ENCODE measurements around the gene CDHR2. TPM values are rescaled to one million over a fixed set of nuclear protein-coding genes. Genes with fewer than 3 reads are reported as not detected.

The CDHR2 gene
- 0.16 and 0.20 TPM in 2 replicates for total RNA-seq (2014; rRNA removed; shearing (Covaris generic))

- no peak for DNase-seq (ENCODE audit: low spot score)
These were observed at the start of gene CDHR2 for GRCh38 chr5:176548967-176549444. TSS of gene CDHR2 (plus strand) at chr5:176549342. CDS start at chr5:176565353, 16,011 bp downstream.

GRCh38 chr5:176500511-176500910 is 48.6 kb upstream of the CDHR2 start:
- DNase-seq (ENCODE audit: low spot score) = no peak

- DNase-seq (ENCODE audit: low spot score) = no peak
These were observed 47.8 kb upstream of the CDHR2 start for GRCh38 chr5:176501333-176501732.

DNA sequence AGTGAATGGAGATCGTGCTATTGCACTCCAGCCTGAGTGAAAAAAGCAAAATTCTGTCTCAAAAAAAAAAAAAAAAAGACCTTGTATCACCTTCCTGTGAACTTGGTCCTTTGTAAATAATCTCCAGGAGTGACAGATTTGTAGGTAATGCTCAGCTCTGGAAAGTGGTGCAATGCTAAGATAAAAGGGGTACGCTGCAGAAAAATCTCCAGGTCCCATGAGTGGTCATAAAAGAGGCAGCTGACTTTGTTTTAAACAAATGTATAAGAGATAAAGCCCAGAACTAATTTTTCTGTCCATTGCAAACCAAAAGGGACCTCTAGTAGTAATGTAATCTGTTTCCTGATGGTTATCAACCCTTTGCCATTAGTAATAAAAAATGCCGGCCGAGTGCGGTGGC is 45.6 kb upstream of the CDHR2 start:
- no peak for DNase-seq (ENCODE audit: low spot score)

GRCh38 chr5:176507911-176508310 is 41.2 kb upstream of the CDHR2 start:
- no peak for DNase-seq (ENCODE audit: low spot score)

DNA sequence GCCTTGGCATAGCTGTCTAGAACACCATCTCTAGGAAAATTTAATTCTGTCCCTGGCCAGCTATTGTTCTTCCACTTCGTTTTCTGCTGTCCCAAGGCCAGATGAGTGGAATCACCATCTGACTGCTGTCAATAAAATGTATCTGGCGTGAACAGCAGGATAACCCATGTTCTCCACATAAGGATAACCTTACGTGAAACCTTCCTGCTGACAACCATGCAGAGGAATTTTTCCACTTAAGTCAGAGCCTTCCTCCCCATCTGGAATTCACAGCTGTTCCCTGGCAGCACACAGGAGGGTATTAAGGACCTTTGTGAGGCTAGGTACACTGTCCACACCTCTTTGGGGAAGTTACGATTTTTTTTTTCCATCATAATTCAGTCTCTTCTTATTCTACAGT is 40.5 kb upstream of the CDHR2 start:
- DNase-seq (ENCODE audit: low spot score) = no peak

DNA sequence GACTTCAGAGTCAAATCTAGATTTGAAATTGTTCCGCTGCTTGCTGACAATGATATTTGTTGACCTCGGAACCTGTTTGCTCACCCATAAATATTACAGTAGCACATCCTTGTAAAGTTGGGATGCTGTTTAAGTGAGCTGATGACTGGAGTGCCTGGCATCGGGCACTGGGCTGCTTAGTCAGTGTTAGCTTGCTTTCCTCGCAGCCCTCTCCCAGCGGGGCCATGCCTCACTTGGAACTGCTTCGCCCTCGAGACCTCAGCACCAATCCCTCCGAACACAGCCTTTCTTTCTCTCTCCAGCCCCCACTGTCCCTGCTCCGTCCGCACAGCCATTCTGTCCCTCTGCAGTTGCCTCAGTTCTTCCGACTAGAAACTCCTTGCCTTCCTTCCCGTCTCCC is 35.4 kb upstream of the CDHR2 start:
- DNase-seq (ENCODE audit: low spot score) = no peak

DNA sequence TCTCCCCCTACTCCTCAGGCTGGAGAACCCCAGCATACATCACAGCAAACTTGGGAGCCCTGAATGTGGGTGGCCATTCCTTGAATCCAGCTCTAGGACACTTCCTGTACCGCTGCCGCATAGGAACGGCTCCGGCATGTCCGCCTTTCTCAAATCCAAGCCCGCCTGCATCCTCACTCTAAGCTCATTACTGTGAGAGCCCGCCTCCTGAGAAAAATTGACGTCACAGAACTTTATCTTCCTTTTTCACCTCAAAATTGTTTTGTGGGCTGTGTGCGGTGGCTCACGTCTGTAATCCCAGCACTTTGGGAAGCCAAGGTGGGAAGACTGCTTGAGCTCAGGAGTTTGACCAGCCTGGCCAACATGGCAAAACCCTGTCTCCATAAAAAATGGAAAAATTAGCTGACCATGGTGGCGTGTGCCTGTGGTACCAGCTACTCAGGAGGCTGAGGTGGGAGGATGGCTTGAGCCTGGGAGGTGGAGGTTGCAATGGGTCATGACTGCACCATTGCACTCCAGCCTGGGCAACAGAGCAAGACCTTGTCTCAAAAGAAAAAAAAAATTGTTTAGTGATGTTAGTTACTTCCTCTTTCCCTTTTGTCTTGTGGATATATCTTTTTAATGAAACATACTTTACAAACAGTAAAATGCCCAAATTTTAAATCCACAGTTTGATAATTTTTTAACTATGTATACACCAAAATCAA is 34.7 kb upstream of the CDHR2 start:
- DNase-seq (ENCODE audit: low spot score) = no peak

DNA sequence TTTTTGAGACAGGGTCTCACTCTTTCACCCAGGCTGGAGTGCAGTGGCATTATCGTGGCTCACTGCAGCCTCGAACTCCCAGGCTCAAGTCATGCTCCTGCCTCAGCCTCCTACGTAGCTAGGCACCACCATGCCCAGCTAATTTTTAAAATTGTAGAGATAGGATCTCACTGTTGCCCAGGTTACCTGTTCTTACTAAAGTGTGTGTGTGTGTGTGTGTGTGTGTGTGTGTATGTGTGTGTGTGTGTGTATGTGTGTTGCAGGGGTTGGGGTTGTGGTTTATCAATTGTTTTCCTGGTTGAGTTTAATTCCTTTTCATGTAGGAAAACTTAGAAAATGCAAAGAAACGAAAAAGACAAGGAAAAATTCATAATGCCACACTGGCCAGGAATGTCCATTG is 33.7 kb upstream of the CDHR2 start:
- no peak for DNase-seq (ENCODE audit: low spot score)

DNA sequence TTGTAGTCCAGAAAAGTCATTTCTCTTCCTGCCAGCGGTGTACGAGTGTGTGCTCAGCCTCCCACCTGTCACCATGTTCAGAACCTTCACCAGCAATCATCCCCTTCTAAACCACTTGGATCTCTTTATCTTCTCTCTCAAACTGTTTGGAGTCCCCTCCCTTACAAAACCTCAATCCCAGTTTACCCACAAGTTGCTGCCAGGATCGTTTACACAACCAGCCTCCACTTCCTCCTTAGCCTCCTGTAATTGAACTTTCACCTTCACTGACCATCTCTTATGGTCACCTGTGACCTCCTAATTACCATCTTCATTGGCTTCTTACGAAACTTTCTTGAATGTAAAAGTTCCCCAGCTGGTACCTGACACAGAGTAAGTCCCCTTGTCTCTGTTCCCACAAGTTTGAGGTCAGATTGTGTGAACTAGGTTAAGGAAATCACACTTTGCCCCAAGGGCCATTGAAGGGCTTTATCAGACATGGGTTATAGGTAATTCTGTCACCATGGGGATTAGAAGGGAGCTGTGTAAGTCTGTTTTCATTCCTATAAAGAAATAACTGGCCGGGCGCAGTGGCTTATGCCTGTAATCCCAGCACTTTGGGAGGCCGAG is 32.0 kb upstream of the CDHR2 start:
- no peak for DNase-seq (ENCODE audit: low spot score)

GRCh38 chr5:176519810-176520720 is 29.1 kb upstream of the CDHR2 start:
- no peak for DNase-seq (ENCODE audit: low spot score)

- no peak for DNase-seq (ENCODE audit: low spot score)
These were observed 27.9 kb upstream of the CDHR2 start for GRCh38 chr5:176521286-176521685.

DNA sequence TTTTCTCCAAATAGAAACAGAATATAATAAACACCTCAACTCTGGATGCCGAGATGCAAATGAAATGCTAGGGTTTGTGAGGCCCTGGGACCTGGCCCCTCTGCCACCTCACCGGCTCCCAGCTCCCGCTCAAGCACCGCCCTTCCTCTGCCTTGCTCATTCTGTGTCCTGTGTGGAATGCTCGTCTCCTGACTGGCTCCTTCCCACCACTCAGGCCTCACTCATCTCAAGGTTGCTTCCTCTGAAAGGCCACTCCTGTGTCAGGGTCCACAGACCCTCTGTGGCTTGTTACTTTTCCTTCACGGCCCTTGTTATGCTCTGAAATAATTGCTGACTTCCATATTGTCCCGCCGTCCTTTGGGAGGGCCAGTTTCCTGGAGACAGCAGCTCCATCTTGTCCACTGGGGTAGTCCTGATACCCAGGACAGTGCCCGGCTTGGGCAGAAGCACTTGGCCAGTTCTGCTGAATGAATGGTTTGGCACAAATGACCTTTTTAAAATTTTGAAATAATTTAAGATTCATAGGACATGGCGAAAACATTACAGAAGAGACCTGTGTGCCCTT is 27.4 kb upstream of the CDHR2 start:
- DNase-seq (ENCODE audit: low spot score) = no peak

DNA sequence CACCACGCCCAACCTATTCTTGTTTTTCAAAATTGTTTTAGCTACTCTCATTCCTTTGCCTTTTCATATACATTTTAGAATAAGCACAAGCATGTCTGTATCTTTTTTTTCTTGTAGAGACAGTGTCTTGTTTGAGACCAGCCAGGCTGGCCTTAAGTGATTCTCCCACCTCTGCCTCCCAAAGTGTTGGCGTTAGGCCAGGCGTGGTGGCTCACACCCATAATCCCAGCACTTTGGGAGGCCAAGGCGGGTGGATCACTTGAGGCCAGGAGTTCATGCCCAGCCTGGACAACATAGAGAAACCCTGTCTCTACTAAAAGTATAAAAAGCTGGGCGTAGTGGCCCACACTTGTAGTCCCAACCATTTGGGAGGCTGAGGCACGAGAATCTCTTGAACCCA is 25.0 kb upstream of the CDHR2 start:
- no peak for DNase-seq (ENCODE audit: low spot score)

- DNase-seq (ENCODE audit: low spot score) = no peak
These were observed 24.2 kb upstream of the CDHR2 start for GRCh38 chr5:176524987-176525386.

- DNase-seq (ENCODE audit: low spot score) = no peak
These were observed 23.5 kb upstream of the CDHR2 start for GRCh38 chr5:176525677-176526076.

GRCh38 chr5:176526462-176526861 is 22.7 kb upstream of the CDHR2 start:
- no peak for DNase-seq (ENCODE audit: low spot score)

- DNase-seq (ENCODE audit: low spot score) = no peak
These were observed 21.6 kb upstream of the CDHR2 start for GRCh38 chr5:176527246-176528222.

DNA sequence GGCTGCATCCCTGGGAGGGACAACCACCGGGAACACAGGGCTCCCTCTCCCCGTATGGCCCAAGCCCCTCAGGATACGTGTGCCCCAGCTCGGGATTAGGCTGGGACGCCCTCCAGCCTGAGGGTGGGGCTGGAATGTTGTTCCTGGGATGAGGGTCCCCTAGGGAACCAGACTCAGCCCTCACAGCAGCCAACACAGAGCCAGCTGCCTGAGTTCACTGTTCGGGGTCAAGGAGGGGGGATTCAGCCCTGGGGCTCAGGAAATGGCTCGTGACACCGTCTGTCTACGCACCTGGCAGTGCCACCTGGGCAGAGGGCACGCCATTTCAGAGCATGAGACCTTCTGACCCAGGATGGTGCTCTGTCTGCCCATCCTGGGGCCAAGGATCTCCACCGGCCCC is 20.8 kb upstream of the CDHR2 start:
- no peak for DNase-seq (ENCODE audit: low spot score)

GRCh38 chr5:176528761-176529115 is 20.4 kb upstream of the CDHR2 start:
- no peak for DNase-seq (ENCODE audit: low spot score)
